NB4 (cell line): ENCODE measurements around the gene INPP5A.

Experiments used
- DNase-seq: peaks from one replicate; pipeline ENCODE4 v3.0.0; 2010; ENCODE audit warnings: low read depth
- H3K4me3 ChIP-seq: one replicate; pipeline ENCODE4 v1.5.1; 2011; ENCODE audit warnings: mild to moderate bottlenecking, low read depth, low read length, moderate library complexity
- MAX ChIP-seq: IDR thresholded peaks from 2 replicates; pipeline ENCODE4 v1.6.1; 2011; ENCODE audit warnings: low read depth, low read length
- MYC ChIP-seq: IDR thresholded peaks from 2 replicates; pipeline ENCODE4 v1.6.1; 2011; ENCODE audit warnings: low read depth, low read length
- POLR2A ChIP-seq: IDR thresholded peaks from 2 replicates; pipeline ENCODE4 v1.6.1; 2011; ENCODE audit warnings: mild to moderate bottlenecking; ENCODE audit not compliant: insufficient read length; ENCODE audit errors: extremely low read depth
- TF ChIP-seq, protein P1 (sequence below): IDR thresholded peaks from one replicate; pipeline ENCODE4 v1.5.1; 2012; ENCODE audit warnings: low read depth, low read length

Gene INPP5A

DNA sequence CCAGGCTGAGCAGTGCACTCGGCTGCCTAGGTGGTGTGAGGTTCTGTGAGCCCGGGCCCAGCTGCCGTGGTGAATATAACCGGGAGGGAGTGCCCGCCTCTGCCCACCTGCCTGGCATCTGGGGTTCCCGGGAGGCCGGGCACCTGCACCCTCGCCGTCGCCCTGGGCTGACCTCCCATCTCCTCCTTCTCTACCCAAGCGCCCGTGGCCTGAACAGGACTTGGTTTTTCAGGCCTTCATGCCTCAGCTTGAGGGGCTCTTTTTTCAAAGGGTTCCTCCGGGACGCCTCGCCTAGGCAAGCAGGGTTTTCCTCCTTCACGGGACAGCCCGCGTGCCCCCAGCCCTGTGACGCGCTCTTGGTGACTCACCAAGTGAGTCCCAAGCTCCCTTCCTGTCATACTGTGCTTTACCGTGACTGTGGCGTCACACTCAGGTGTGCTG, 9.9 kb downstream of the INPP5A start:
- no peak overlapping the region for H3K4me3 ChIP-seq
- peak; percentile 69 for DNase-seq
- TF ChIP-seq, protein P1, sequence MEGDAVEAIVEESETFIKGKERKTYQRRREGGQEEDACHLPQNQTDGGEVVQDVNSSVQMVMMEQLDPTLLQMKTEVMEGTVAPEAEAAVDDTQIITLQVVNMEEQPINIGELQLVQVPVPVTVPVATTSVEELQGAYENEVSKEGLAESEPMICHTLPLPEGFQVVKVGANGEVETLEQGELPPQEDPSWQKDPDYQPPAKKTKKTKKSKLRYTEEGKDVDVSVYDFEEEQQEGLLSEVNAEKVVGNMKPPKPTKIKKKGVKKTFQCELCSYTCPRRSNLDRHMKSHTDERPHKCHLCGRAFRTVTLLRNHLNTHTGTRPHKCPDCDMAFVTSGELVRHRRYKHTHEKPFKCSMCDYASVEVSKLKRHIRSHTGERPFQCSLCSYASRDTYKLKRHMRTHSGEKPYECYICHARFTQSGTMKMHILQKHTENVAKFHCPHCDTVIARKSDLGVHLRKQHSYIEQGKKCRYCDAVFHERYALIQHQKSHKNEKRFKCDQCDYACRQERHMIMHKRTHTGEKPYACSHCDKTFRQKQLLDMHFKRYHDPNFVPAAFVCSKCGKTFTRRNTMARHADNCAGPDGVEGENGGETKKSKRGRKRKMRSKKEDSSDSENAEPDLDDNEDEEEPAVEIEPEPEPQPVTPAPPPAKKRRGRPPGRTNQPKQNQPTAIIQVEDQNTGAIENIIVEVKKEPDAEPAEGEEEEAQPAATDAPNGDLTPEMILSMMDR: no peak
- no peak for TF ChIP-seq POLR2A
- peak; percentile 39; the same call in 1 of the 2 replicates for TF ChIP-seq MAX
- TF ChIP-seq MYC: peak; percentile 42

GRCh38 chr10:132548106-132548823, 10.7 kb downstream of the INPP5A start:
- peak; percentile 17 for DNase-seq
- TF ChIP-seq, protein P1: no peak
- TF ChIP-seq POLR2A: no peak
- no peak for TF ChIP-seq MAX
- no peak for TF ChIP-seq MYC
- H3K4me3 ChIP-seq: no peak overlapping the region

GRCh38 chr10:132548869-132549268, 11.3 kb downstream of the INPP5A start:
- DNase-seq: peak; percentile 7
- TF ChIP-seq, protein P1: no peak
- TF ChIP-seq MAX (no peak), POLR2A (no peak), MYC (no peak)
- H3K4me3 ChIP-seq: no peak overlapping the region

DNA sequence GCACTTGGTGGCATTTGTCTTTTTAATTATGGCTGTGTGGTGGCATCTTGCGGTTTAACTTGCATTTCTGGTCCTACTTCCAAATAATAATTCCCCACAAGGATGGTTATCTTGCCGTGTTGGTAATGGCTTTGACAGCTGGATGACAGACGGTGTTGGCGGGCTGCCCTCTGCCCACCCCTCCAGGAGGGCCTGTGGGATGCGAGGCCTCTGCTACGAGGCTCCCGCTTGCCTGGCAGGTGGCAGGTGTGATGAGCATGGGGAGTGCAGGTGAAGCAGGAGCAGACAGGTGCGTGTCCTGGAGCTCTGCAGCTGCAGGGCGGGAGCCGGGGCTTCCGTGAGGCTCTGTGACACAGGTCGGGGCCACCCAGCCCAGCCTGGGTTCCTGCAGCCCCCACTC, 11.8 kb downstream of the INPP5A start:
- H3K4me3 ChIP-seq: no peak overlapping the region
- peak; percentile 12 for DNase-seq
- TF ChIP-seq MYC: no peak
- no peak for TF ChIP-seq POLR2A
- TF ChIP-seq, protein P1: no peak
- TF ChIP-seq MAX: no peak

DNA sequence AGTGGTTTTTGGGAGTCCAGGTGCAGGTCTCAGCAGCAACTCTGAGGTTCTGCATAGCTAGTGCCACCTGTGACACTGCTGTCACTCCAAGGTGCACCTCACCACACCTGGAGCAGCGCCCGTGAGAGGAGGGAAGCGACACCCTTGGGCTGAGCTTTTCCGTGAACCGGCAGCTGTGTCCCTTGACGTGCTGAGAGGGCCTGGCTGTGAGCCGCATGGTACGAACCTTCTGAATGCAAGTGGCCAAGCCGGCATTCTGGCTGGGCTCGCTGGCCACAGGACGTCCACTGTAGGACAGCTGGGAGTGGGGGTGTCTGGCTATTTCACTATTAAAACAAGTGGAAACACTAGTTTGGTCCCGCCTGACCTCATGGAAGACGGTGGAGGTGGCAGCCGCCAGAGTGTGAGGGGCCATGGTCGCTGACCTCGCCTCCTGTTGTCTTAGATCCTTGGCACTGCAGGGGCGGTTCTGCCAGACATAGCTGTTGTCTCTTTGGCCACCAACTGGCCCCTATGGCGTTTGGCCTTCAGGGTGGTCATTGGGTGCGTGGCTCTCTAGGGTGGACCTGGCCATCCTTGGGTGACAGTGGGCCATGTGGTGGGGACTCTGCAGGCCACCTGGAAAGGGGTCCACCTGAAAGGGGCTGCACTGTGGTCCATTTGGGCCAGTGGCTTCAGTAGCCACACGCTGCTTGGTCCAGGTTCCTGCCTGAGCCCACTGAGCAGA, 12.9 kb downstream of the INPP5A start:
- peak overlapping the region; percentile 62 for H3K4me3 ChIP-seq
- TF ChIP-seq, protein P1: no peak
- TF ChIP-seq POLR2A (no peak), MAX (no peak), MYC (no peak)
- peak; percentile 30 for DNase-seq
